Body of pancreas (tissue), 4 donors: Measurements from ENCODE around the gene MBD4. TPM values are rescaled to one million over a fixed set of nuclear protein-coding genes. Genes with fewer than 3 reads are reported as not detected.
"Not testable (repeated sequence)": the region's sequence is repeated elsewhere in the genome, so short reads cannot be mapped to it uniquely, and the experiment has no call there.

ENCODE experiments used
- ATAC-seq: fragments of 150-250 bp; one replicate; pipeline ENCODE4 v1.9.1; 2016
- DNase-seq, 4 donors: peaks; one replicate each; pipeline ENCODE4 v3.0.0-alpha.2; 2019
- H3K27ac ChIP-seq, 4 donors: fragments of 200-600 bp; sonication (generic); 1 replicate in 3 of 4; 2 replicates in 1 of 4; pipeline versions ENCODE4 v1.5.1 to v1.6.1; 2016 to 2019; ENCODE audit warnings: mild to moderate bottlenecking in 1 of 4, mixed read lengths in 1 of 4, moderate library complexity in 1 of 4
- H3K27me3 ChIP-seq, 2 donors: fragments of 200-600 bp; sonication (generic); one replicate each; pipeline ENCODE4 v1.6.0; 2016; ENCODE audit warnings: mild to moderate bottlenecking in 1 of 2
- H3K36me3 ChIP-seq, 2 donors: fragments of 200-600 bp; sonication (generic); replicated peaks in 1 of 2; 2 replicates each; pipeline ENCODE4 v1.5.1; 2016; ENCODE audit warnings: low read depth in 2 of 2; ENCODE audit not compliant: insufficient read depth in 1 of 2
- H3K4me1 ChIP-seq: fragments of 200-600 bp; sonication (generic); one replicate; pipeline ENCODE4 v1.6.0; 2016
- H3K4me3 ChIP-seq, 2 donors: fragments of 200-600 bp; sonication (generic); 1 replicate in 1 of 2; 2 replicates in 1 of 2; pipeline ENCODE4 v1.5.1; 2016 to 2019
- H3K9me3 ChIP-seq, 3 donors: fragments of 200-600 bp; sonication (generic); 1 replicate in 2 of 3; 2 replicates in 1 of 3; pipeline ENCODE4 v1.5.1; 2016
- POLR2A ChIP-seq, 3 donors: fragments of 450-650 bp; IDR thresholded peaks; one replicate each; pipeline ENCODE4 v1.6.1; 2016; ENCODE audit warnings: antibody characterized with exemption in 3 of 3, mild to moderate bottlenecking in 2 of 3
- WGBS, 2 donors: methylation state at CpG; one replicate each; pipeline ENCODE4 v1.1.5; 2017; 5-methylcytosine and 5-hydroxymethylcytosine counted together
- intact Hi-C: fragments of 100-400 bp; cut with DNase I; formaldehyde crosslinking; loops from one replicate; pipeline ENCODE4 v1.15.1; 2023
- total RNA-seq, 2 donors: library from RNA; depleted of rRNA; stranded (reverse); fragments of >200 nt; gene quantifications; one replicate each; pipeline ENCODE4 v1.1.0, GENCODE V29; 2016
- TF ChIP-seq, protein P1 (sequence below), 7 experiments: fragments of 450-650 bp in 4 of 7; fragments of 200-600 bp in 3 of 7; sonication (generic) in 3 of 7; IDR thresholded peaks; one replicate each; pipeline ENCODE4 v1.5.1; 2016 to 2019; ENCODE audit warnings: antibody characterized with exemption in 7 of 7

Gene MBD4
- total RNA-seq, 2 donors from 2014 or later, result 18.7 to 23.1 TPM

DNA sequence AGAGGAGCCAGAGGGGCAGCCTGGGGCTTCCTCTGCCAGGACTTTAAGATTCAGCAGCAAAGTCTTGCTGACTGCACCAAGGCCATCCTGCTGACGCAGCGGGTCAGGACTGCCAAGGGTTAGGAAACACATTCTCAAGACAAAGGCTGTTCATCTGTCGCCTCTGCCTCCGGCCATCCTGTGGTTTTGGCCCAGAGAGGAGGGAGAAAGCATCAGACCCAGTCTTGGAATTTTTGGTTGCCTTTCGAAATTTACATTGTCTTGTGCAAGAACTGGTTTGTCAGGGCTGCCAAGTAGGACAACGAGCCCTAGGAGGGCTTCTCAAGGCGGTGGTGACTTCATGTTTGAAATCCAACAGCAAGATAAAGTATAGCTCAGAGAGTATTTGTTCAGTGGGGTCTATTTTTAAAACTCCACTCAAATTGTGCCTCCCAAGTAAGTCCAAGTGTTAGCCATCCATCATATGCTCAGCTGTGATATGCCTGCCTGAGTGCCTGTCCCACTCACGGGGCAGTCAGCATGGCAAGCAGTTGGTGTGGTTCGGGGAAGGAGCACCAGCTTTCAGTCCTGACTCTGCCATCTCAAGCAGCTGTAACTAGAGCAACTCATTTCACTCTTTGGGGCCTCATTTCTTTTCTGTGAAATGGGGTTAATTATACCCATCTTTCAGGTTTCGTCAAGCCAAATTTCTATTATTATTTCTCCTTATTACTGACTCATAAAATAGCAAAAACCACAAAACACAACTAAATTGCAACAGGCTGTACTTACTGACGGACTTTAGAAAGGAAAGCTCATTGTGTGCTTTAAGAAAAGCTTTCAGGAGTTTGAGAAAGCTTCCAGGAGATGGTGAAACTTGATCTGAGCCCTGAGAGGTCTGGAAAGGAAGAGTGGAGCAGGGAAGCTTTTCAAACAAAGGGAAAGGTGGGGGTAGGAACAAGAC lies 46.2 kb upstream of the MBD4 start:
- peaks cover 4 to 8% of the 10 kb centered on the region in 2 donors for H3K36me3 ChIP-seq
- TF ChIP-seq, protein P1, sequence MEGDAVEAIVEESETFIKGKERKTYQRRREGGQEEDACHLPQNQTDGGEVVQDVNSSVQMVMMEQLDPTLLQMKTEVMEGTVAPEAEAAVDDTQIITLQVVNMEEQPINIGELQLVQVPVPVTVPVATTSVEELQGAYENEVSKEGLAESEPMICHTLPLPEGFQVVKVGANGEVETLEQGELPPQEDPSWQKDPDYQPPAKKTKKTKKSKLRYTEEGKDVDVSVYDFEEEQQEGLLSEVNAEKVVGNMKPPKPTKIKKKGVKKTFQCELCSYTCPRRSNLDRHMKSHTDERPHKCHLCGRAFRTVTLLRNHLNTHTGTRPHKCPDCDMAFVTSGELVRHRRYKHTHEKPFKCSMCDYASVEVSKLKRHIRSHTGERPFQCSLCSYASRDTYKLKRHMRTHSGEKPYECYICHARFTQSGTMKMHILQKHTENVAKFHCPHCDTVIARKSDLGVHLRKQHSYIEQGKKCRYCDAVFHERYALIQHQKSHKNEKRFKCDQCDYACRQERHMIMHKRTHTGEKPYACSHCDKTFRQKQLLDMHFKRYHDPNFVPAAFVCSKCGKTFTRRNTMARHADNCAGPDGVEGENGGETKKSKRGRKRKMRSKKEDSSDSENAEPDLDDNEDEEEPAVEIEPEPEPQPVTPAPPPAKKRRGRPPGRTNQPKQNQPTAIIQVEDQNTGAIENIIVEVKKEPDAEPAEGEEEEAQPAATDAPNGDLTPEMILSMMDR (IDR thresholded peaks at IDR 0.05), result no peak
- TF ChIP-seq POLR2A (IDR thresholded peaks at IDR 0.05), result no peak
- peak overlapping the region in 2 of 4 donors; percentile 26 to 64 for H3K27ac ChIP-seq
- H3K4me3 ChIP-seq, result no peak overlapping the region
- H3K27me3 ChIP-seq, result no peaks in the 10 kb centered on the region
- no peaks in the 10 kb centered on the region for H3K9me3 ChIP-seq
- WGBS, 2 donors, result 69 to 79% methylated on average over 11 of the region's 11 CpGs
- ATAC-seq (peak; percentile 54), DNase-seq (peak; percentile 48 to 85 (median 58))
- H3K4me1 ChIP-seq, result peaks cover 6% of the 10 kb centered on the region
- intact Hi-C loops, result loop anchor here (5.0 to 10.0 kb wide), 3 partner anchors 129 to 446 kb away; no protein-coding TSS in a partner anchor

DNA sequence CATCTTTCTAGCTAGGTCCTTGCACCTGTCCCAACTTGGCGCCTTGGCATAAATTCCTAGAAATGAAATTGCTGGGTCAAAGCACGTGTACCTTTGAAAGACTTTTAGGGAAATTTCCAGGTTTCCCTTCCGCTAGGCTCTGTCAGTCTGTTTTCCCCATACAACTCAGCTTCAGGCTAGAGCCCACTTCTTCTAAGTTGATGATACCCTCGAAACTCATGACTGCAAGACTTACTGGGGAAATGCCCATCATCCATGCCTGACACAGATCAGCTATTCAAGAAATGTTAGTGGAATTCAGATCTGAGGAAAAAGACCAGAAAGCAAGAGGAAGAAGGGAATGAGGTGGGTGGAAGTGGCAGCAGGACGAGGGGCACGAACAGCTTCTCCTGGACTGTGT lies 45.4 kb upstream of the MBD4 start:
- Histone ChIP-seq H3K27ac (peak overlapping the region in 1 of 4 donors; percentile 64), H3K36me3 (peaks cover 4 to 12% of the 10 kb centered on the region in 2 donors)
- intact Hi-C loops, result loop anchor here (5.0 to 10.0 kb wide), 3 partner anchors 130 to 447 kb away; no protein-coding TSS in a partner anchor
- H3K4me3 ChIP-seq, H3K9me3 ChIP-seq, H3K27me3 ChIP-seq, ATAC-seq, H3K4me1 ChIP-seq, DNase-seq: not testable (repeated sequence)
- WGBS, 2 donors, result 89% methylated on average over 6 of the region's 6 CpGs

DNA sequence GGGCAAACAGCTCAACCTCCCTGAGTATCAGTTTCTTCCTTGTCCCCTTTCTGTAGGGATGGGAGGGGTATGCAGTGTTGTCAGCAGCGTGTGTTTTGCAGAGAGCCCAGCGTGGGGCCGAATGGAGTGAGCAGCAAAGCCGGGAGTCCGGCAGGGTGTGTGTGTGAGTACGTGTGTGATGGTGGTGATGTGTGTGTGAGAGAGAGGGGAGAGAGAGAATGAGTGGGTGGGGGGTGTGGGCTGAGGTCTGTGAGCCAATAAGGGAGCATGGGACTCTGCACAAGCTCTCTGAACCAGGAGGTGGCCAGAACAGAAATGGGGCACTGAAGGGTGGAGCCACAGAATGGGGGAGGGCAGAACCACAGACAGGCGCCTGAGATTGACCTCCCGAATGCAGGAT lies 44.1 kb upstream of the MBD4 start:
- DNase-seq, result no peak
- TF ChIP-seq POLR2A (IDR thresholded peaks at IDR 0.05), result no peak
- TF ChIP-seq, protein P1 (IDR thresholded peaks at IDR 0.05), result no peak
- Histone ChIP-seq H3K4me3 (no peak overlapping the region), H3K27me3 (no peaks in the 10 kb centered on the region), H3K27ac (no peak overlapping the region), H3K9me3 (no peaks in the 10 kb centered on the region), H3K36me3 (peaks cover 4 to 19% of the 10 kb centered on the region in 2 donors), H3K4me1 (no peaks in the 10 kb centered on the region)
- intact Hi-C loops, result loop anchor here (10.0 kb wide), 2 partner anchors 131 to 341 kb away; no protein-coding TSS in a partner anchor
- WGBS, 2 donors, result 88 to 89% methylated on average over 8 of the region's 8 CpGs
- no peak for ATAC-seq

DNA sequence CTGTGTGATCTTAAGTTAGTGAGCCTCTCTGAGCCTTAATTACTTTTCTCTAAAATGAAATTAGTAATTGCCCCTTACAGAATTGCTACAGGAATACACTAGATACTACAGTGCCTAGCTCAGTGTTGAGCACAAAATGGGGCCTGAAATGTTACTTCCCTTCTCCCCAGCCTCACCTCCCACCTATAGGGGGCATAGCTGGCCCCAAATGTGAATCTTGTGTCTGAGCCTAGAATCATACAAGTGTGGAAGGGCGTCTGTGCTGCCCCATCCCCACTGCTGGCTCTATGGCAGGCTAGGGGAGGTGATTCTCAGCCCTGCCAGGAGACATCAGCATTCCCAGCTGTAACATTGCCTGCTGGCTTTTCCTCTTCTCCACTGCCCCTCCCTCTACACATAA lies 43.0 kb upstream of the MBD4 start:
- DNase-seq (no peak), ATAC-seq (no peak)
- no peak overlapping the region for H3K4me3 ChIP-seq
- H3K36me3 ChIP-seq, result peaks cover 4 to 23% of the 10 kb centered on the region in 2 donors
- no peak for TF ChIP-seq POLR2A (IDR thresholded peaks at IDR 0.05)
- TF ChIP-seq, protein P1 (IDR thresholded peaks at IDR 0.05), result no peak
- no peaks in the 10 kb centered on the region for H3K27me3 ChIP-seq
- H3K4me1 ChIP-seq, result no peaks in the 10 kb centered on the region
- H3K27ac ChIP-seq, result no peak overlapping the region
- H3K9me3 ChIP-seq, result no peaks in the 10 kb centered on the region
- intact Hi-C loops, result loop anchor here (10.0 kb wide), 2 partner anchors 132 to 342 kb away; no protein-coding TSS in a partner anchor
- WGBS, 2 donors, result 80 to 86% methylated on average over 1 of the region's 1 CpG

DNA sequence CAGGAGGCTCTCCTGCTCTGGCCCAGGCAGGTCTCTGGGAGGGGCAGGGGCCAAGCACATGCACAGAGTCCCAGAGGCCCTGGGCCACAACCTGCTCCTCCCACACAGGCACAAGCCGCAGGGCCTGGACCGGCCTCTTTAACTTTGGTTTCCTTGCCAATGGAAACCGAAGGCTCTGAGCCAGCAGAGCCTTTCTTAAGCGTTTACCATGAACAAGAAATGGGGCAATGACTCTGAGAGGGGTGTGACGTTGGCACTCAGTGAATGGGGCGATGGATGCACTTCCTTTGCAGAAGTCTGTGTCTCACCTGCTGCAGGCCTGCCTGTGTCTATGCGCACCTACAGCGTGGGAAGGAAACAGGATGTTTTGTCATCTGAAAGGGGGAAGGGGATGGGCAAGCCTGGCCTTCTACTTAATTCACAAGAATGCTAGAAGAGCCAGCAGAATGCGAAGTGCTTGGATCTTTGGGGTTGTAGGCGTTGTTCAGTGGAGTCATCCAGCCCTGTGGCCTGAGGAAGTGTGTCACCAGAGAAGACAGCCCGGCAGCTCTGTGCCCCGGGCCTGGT lies 42.1 kb upstream of the MBD4 start:
- 75 to 88% methylated on average over 12 of the region's 12 CpGs for WGBS, 2 donors
- ATAC-seq (no peak), DNase-seq (peak in 2 of 4 donors; percentile 19 to 25)
- Histone ChIP-seq H3K9me3 (no peaks in the 10 kb centered on the region), H3K4me3 (no peak overlapping the region), H3K36me3 (peaks cover 4 to 23% of the 10 kb centered on the region in 2 donors), H3K4me1 (peaks cover 4% of the 10 kb centered on the region), H3K27ac (peak overlapping the region in 2 of 4 donors; percentile 15 to 29), H3K27me3 (no peaks in the 10 kb centered on the region)
- intact Hi-C loops, result loop anchor here (10.0 kb wide), 2 partner anchors 133 to 343 kb away; no protein-coding TSS in a partner anchor
- TF ChIP-seq, protein P1 (IDR thresholded peaks at IDR 0.05), result no peak
- no peak for TF ChIP-seq POLR2A (IDR thresholded peaks at IDR 0.05)

DNA sequence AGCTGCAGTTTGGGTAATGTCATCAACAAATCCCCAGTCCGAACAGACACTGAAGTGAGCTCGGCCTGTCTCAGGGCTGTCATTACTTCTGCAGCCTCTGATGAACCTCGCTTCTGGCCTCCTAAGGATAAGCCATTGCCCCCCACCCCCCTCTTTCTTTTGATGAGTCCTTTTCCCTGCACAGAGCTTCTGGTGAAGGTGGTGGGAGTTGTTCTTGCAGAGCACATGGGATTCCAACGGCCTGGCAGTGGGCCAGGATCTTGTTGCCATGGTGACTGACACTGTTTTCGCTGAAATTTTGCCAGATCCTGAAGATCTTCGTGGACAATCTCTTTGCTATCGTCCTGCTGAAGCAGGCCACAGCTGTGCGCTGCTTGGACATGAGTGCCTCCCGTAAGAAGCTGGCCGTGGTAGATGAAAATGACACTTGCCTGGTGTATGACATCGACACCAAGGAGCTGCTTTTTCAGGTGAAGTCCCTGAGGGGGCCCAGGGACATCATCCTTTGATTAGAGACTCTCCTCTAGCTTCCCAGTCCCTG lies 41.5 kb upstream of the MBD4 start:
- intact Hi-C loops, result loop anchor here (10.0 kb wide), 2 partner anchors 134 to 344 kb away; no protein-coding TSS in a partner anchor
- H3K27ac ChIP-seq, result peak overlapping the region in 1 of 4 donors; percentile 29
- not testable (repeated sequence) for ATAC-seq, H3K4me3 ChIP-seq, H3K4me1 ChIP-seq, H3K27me3 ChIP-seq, H3K9me3 ChIP-seq
- peaks cover 4 to 23% of the 10 kb centered on the region in 2 donors for H3K36me3 ChIP-seq
- 58 to 76% methylated on average over 6 to 9 of the region's 11 CpGs for WGBS, 2 donors
- DNase-seq, result peak in 1 of 4 donors; percentile 30
